GM11168 (cell line): ENCODE measurements around the gene IREB2.

Source experiments
- in situ Hi-C: fragments of 300-500 bp; cut with MboI; formaldehyde crosslinking; loops from one replicate; pipeline ENCODE4 v1.12.0; 2022; ENCODE audit warnings: low sequenced_read_pairs; ENCODE audit not compliant: unreplicated experiment

IREB2 gene

GRCh38 chr15:78437762-78438618 is at the start of gene IREB2:
Gene IREB2 (plus strand): TSS chr15:78438216. CDS start chr15:78438338, 122 bp downstream.
- in situ Hi-C loops: no loop called here

GRCh38 chr15:78388865-78389264 is 49.2 kb upstream of the IREB2 start:
- in situ Hi-C loops: no loop called here

- in situ Hi-C loops: no loop called here
These were observed 48.7 kb upstream of the IREB2 start for GRCh38 chr15:78389322-78389721.

- in situ Hi-C loops: no loop called here
These were observed 48.3 kb upstream of the IREB2 start for GRCh38 chr15:78389738-78390137.

GRCh38 chr15:78390242-78390641 is 47.8 kb upstream of the IREB2 start:
- in situ Hi-C loops: no loop called here

- in situ Hi-C loops: no loop called here
These were observed 47.2 kb upstream of the IREB2 start for GRCh38 chr15:78390826-78391225.

- in situ Hi-C loops: no loop called here
These were observed 46.2 kb upstream of the IREB2 start for GRCh38 chr15:78391781-78392180.

GRCh38 chr15:78392430-78392829 is 45.6 kb upstream of the IREB2 start:
- in situ Hi-C loops: no loop called here

GRCh38 chr15:78393137-78393536 is 44.9 kb upstream of the IREB2 start:
- in situ Hi-C loops: no loop called here

GRCh38 chr15:78394026-78394425 is 44.0 kb upstream of the IREB2 start:
- in situ Hi-C loops: no loop called here

GRCh38 chr15:78394981-78395616 is 42.9 kb upstream of the IREB2 start:
- in situ Hi-C loops: no loop called here

GRCh38 chr15:78396186-78396814 is 41.7 kb upstream of the IREB2 start:
- in situ Hi-C loops: no loop called here

- in situ Hi-C loops: no loop called here
These were observed 41.0 kb upstream of the IREB2 start for GRCh38 chr15:78396976-78397375.

- in situ Hi-C loops: no loop called here
These were observed 40.6 kb upstream of the IREB2 start for GRCh38 chr15:78397382-78397781.

GRCh38 chr15:78398076-78398825 is 39.8 kb upstream of the IREB2 start:
- in situ Hi-C loops: no loop called here

- in situ Hi-C loops: no loop called here
These were observed 38.9 kb upstream of the IREB2 start for GRCh38 chr15:78399091-78399490.

GRCh38 chr15:78402061-78402610 is 35.9 kb upstream of the IREB2 start:
- in situ Hi-C loops: loop anchor here (25.0 kb wide), 1 partner anchor 290 kb away; no protein-coding TSS in a partner anchor

GRCh38 chr15:78404125-78404524 is 33.9 kb upstream of the IREB2 start:
- in situ Hi-C loops: loop anchor here (25.0 kb wide), 1 partner anchor 292 kb away; no protein-coding TSS in a partner anchor

- in situ Hi-C loops: loop anchor here (25.0 kb wide), 1 partner anchor 292 kb away; no protein-coding TSS in a partner anchor
These were observed 33.2 kb upstream of the IREB2 start for GRCh38 chr15:78404796-78405195.
